Measurements from ENCODE around the gene SEPSECS.

The SEPSECS gene

GRCh38 chr4:25162566-25162965 is 2.3 kb upstream of the SEPSECS start:
- no CpG with 5 or more reads among the region's 1 CpG for WGBS (ENCODE audit: extremely low coverage, insufficient coverage, low lambda C conversion rate)
- Histone ChIP-seq H4K5ac (ENCODE audit: low read length) (no peak overlapping the region), H3K4ac (ENCODE audit: low read depth, low read length) (no peak overlapping the region), H3K36me3 (ENCODE audit: control insufficient read depth, insufficient read depth, low read length) (no peaks in the 10 kb centered on the region), H3K79me2 (ENCODE audit: control insufficient read depth, insufficient read depth, low read length) (no peaks in the 10 kb centered on the region), H2BK5ac (ENCODE audit: low read length) (no peak overlapping the region), H3K18ac (ENCODE audit: low read length) (no peak overlapping the region), H3K23ac (ENCODE audit: low read length) (no peak overlapping the region), H2BK120ac (ENCODE audit: low read depth, low read length) (no peak overlapping the region), H3K79me1 (ENCODE audit: low read length) (no peaks in the 10 kb centered on the region), H3K27ac (ENCODE audit: low read depth, low read length) (no peak overlapping the region), H3K27me3 (ENCODE audit: insufficient read depth, low read length, poor library complexity) (no peaks in the 10 kb centered on the region), H2BK15ac (replicated peaks; ENCODE audit: low read depth) (no peak overlapping the region), H4K8ac (ENCODE audit: low read depth, low read length) (no peak overlapping the region), H3K4me1 (ENCODE audit: control insufficient read depth, low read depth, low read length) (peaks cover 4% of the 10 kb centered on the region), H3K4me3 (ENCODE audit: low read length) (no peak overlapping the region), H3K4me2 (ENCODE audit: low read length) (no peak overlapping the region), H2AK5ac (ENCODE audit: low read length) (no peak overlapping the region), H3K56ac (ENCODE audit: low read length) (no peak overlapping the region), H3K9ac (ENCODE audit: low read length) (no peak overlapping the region)
- DNase-seq = no peak

GRCh38 chr4:25161593-25161950 is 1.3 kb upstream of the SEPSECS start:
- Histone ChIP-seq H2BK120ac (ENCODE audit: low read depth, low read length) (no peak overlapping the region), H3K18ac (ENCODE audit: low read length) (no peak overlapping the region), H3K4me3 (ENCODE audit: low read length) (no peak overlapping the region), H3K79me2 (ENCODE audit: control insufficient read depth, insufficient read depth, low read length) (no peaks in the 10 kb centered on the region), H3K36me3 (ENCODE audit: control insufficient read depth, insufficient read depth, low read length) (no peaks in the 10 kb centered on the region), H3K9ac (ENCODE audit: low read length) (peak overlapping the region; percentile 7), H2AK5ac (ENCODE audit: low read length) (no peak overlapping the region), H4K8ac (ENCODE audit: low read depth, low read length) (no peak overlapping the region), H3K4ac (ENCODE audit: low read depth, low read length) (no peak overlapping the region), H3K27me3 (ENCODE audit: insufficient read depth, low read length, poor library complexity) (no peaks in the 10 kb centered on the region), H4K5ac (ENCODE audit: low read length) (peak overlapping the region; percentile 44), H2BK15ac (replicated peaks; ENCODE audit: low read depth) (no peak overlapping the region), H3K23ac (ENCODE audit: low read length) (no peak overlapping the region), H3K27ac (ENCODE audit: low read depth, low read length) (peak overlapping the region; percentile 1), H3K4me1 (ENCODE audit: control insufficient read depth, low read depth, low read length) (peaks cover 4% of the 10 kb centered on the region), H3K4me2 (ENCODE audit: low read length) (peak overlapping the region; percentile 4), H3K79me1 (ENCODE audit: low read length) (no peaks in the 10 kb centered on the region), H2BK5ac (ENCODE audit: low read length) (no peak overlapping the region), H3K56ac (ENCODE audit: low read length) (peak overlapping the region; percentile 29)
- WGBS (ENCODE audit: extremely low coverage, insufficient coverage, low lambda C conversion rate) = no CpG with 5 or more reads among the region's 2 CpGs
- DNase-seq = peak; percentile 56

GRCh38 chr4:25160714-25161592 is 704 bp upstream of the SEPSECS start:
- Histone ChIP-seq H3K4me3 (ENCODE audit: low read length) (peak overlapping the region; percentile 62), H3K18ac (ENCODE audit: low read length) (peak overlapping the region; percentile 20), H2BK5ac (ENCODE audit: low read length) (no peak overlapping the region), H3K4me1 (ENCODE audit: control insufficient read depth, low read depth, low read length) (peaks cover 4% of the 10 kb centered on the region), H3K27ac (ENCODE audit: low read depth, low read length) (peak overlapping the region; percentile 39), H3K27me3 (ENCODE audit: insufficient read depth, low read length, poor library complexity) (no peaks in the 10 kb centered on the region), H3K56ac (ENCODE audit: low read length) (peak overlapping the region; percentile 99), H4K5ac (ENCODE audit: low read length) (peak overlapping the region; percentile 44), H3K23ac (ENCODE audit: low read length) (no peak overlapping the region), H3K79me1 (ENCODE audit: low read length) (no peaks in the 10 kb centered on the region), H3K9ac (ENCODE audit: low read length) (peak overlapping the region; percentile 69), H3K4me2 (ENCODE audit: low read length) (peak overlapping the region; percentile 78), H2BK15ac (replicated peaks; ENCODE audit: low read depth) (no peak overlapping the region), H3K36me3 (ENCODE audit: control insufficient read depth, insufficient read depth, low read length) (no peaks in the 10 kb centered on the region), H4K8ac (ENCODE audit: low read depth, low read length) (no peak overlapping the region), H3K79me2 (ENCODE audit: control insufficient read depth, insufficient read depth, low read length) (no peaks in the 10 kb centered on the region), H2BK120ac (ENCODE audit: low read depth, low read length) (no peak overlapping the region), H3K4ac (ENCODE audit: low read depth, low read length) (peak overlapping the region; percentile 39), H2AK5ac (ENCODE audit: low read length) (no peak overlapping the region)
- 100% methylated on average over 2 of the region's 16 CpGs for WGBS (ENCODE audit: extremely low coverage, insufficient coverage, low lambda C conversion rate)
- DNase-seq = peak; percentile 76

DNA sequence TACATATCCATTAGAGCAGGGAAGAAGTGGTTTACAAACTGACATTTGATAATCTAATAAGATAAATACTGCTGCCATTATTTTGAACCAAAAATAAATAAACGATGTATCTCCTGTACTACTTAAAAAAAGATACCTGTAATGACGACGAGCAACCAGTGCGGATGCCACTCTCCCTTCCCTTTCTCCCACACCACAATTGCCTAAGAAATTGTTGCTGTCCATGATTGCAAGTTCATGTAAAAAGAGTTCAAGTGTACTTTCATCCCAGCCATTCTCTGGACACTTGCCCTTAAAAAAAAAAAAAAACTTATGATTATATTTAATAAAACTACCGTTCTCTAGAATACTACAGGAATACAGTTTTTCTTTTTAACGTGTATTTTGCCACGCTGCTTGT is 1.4 kb downstream of the SEPSECS start:
- Histone ChIP-seq H2BK5ac (ENCODE audit: low read length) (no peak overlapping the region), H3K27me3 (ENCODE audit: insufficient read depth, low read length, poor library complexity) (no peaks in the 10 kb centered on the region), H3K4me3 (ENCODE audit: low read length) (no peak overlapping the region), H3K79me1 (ENCODE audit: low read length) (no peaks in the 10 kb centered on the region), H3K4me2 (ENCODE audit: low read length) (no peak overlapping the region), H3K9ac (ENCODE audit: low read length) (no peak overlapping the region), H3K79me2 (ENCODE audit: control insufficient read depth, insufficient read depth, low read length) (no peaks in the 10 kb centered on the region), H2AK5ac (ENCODE audit: low read length) (no peak overlapping the region), H3K4me1 (ENCODE audit: control insufficient read depth, low read depth, low read length) (peaks cover 4% of the 10 kb centered on the region), H2BK120ac (ENCODE audit: low read depth, low read length) (no peak overlapping the region), H3K18ac (ENCODE audit: low read length) (no peak overlapping the region), H3K56ac (ENCODE audit: low read length) (no peak overlapping the region), H3K36me3 (ENCODE audit: control insufficient read depth, insufficient read depth, low read length) (no peaks in the 10 kb centered on the region), H3K27ac (ENCODE audit: low read depth, low read length) (no peak overlapping the region), H3K4ac (ENCODE audit: low read depth, low read length) (no peak overlapping the region), H2BK15ac (replicated peaks; ENCODE audit: low read depth) (no peak overlapping the region), H3K23ac (ENCODE audit: low read length) (no peak overlapping the region), H4K8ac (ENCODE audit: low read depth, low read length) (no peak overlapping the region), H4K5ac (ENCODE audit: low read length) (no peak overlapping the region)
- no peak for DNase-seq
- no CpG with 5 or more reads among the region's 7 CpGs for WGBS (ENCODE audit: extremely low coverage, insufficient coverage, low lambda C conversion rate)

DNA sequence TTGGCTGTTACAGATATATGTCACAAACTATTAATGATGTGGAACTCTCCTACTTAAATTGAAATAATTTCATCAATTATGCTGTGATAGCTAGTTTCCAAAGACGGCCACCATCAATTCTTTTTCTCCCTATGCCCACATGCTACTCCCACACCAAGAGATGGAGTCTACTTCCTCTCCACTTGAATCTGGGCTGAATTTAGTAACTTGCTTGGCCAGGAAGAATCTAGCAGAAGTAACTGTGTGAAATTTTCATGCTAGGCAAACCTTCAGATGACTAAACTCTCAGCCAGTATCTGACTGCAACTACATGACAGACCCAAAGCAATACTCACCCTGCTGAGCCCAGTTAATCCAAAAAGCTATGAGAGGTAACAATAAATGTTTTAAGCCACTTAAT is 3.2 kb downstream of the SEPSECS start:
- no CpG with 5 or more reads among the region's 1 CpG for WGBS (ENCODE audit: extremely low coverage, insufficient coverage, low lambda C conversion rate)
- DNase-seq = no peak
- Histone ChIP-seq H3K27ac (ENCODE audit: low read depth, low read length) (no peak overlapping the region), H2BK5ac (ENCODE audit: low read length) (no peak overlapping the region), H3K9ac (ENCODE audit: low read length) (no peak overlapping the region), H3K36me3 (ENCODE audit: control insufficient read depth, insufficient read depth, low read length) (no peaks in the 10 kb centered on the region), H2BK120ac (ENCODE audit: low read depth, low read length) (no peak overlapping the region), H2BK15ac (replicated peaks; ENCODE audit: low read depth) (no peak overlapping the region), H3K18ac (ENCODE audit: low read length) (no peak overlapping the region), H3K4me3 (ENCODE audit: low read length) (no peak overlapping the region), H2AK5ac (ENCODE audit: low read length) (no peak overlapping the region), H3K27me3 (ENCODE audit: insufficient read depth, low read length, poor library complexity) (no peaks in the 10 kb centered on the region), H3K56ac (ENCODE audit: low read length) (no peak overlapping the region), H3K4me1 (ENCODE audit: control insufficient read depth, low read depth, low read length) (peaks cover 4% of the 10 kb centered on the region), H3K79me1 (ENCODE audit: low read length) (no peaks in the 10 kb centered on the region), H3K79me2 (ENCODE audit: control insufficient read depth, insufficient read depth, low read length) (no peaks in the 10 kb centered on the region), H3K23ac (ENCODE audit: low read length) (no peak overlapping the region), H3K4me2 (ENCODE audit: low read length) (no peak overlapping the region), H4K5ac (ENCODE audit: low read length) (no peak overlapping the region), H3K4ac (ENCODE audit: low read depth, low read length) (no peak overlapping the region), H4K8ac (ENCODE audit: low read depth, low read length) (no peak overlapping the region)

GRCh38 chr4:25155947-25156346 is 4.3 kb downstream of the SEPSECS start:
- H2BK5ac ChIP-seq (ENCODE audit: low read length) = no peak overlapping the region
- H3K27me3 ChIP-seq (ENCODE audit: insufficient read depth, low read length, poor library complexity) = no peaks in the 10 kb centered on the region
- H3K18ac ChIP-seq (ENCODE audit: low read length) = no peak overlapping the region
- no CpG with 5 or more reads among the region's 5 CpGs for WGBS (ENCODE audit: extremely low coverage, insufficient coverage, low lambda C conversion rate)
- H3K4me2 ChIP-seq (ENCODE audit: low read length) = no peak overlapping the region
- H3K56ac ChIP-seq (ENCODE audit: low read length) = no peak overlapping the region
- no peak for DNase-seq
- H3K4ac ChIP-seq (ENCODE audit: low read depth, low read length) = no peak overlapping the region
- no peak overlapping the region for H3K9ac ChIP-seq (ENCODE audit: low read length)
- no peak overlapping the region for H2AK5ac ChIP-seq (ENCODE audit: low read length)
- no peaks in the 10 kb centered on the region for H3K36me3 ChIP-seq (ENCODE audit: control insufficient read depth, insufficient read depth, low read length)
- H4K5ac ChIP-seq (ENCODE audit: low read length) = no peak overlapping the region
- no peak overlapping the region for H2BK120ac ChIP-seq (ENCODE audit: low read depth, low read length)
- H3K79me1 ChIP-seq (ENCODE audit: low read length) = no peaks in the 10 kb centered on the region
- H3K4me1 ChIP-seq (ENCODE audit: control insufficient read depth, low read depth, low read length) = no peaks in the 10 kb centered on the region
- no peak overlapping the region for H4K8ac ChIP-seq (ENCODE audit: low read depth, low read length)
- no peaks in the 10 kb centered on the region for H3K79me2 ChIP-seq (ENCODE audit: control insufficient read depth, insufficient read depth, low read length)
- H3K4me3 ChIP-seq (ENCODE audit: low read length) = no peak overlapping the region
- H3K23ac ChIP-seq (ENCODE audit: low read length) = no peak overlapping the region
- H2BK15ac ChIP-seq (replicated peaks; ENCODE audit: low read depth) = no peak overlapping the region
- H3K27ac ChIP-seq (ENCODE audit: low read depth, low read length) = no peak overlapping the region
